B cell (primary cell): ENCODE results near the gene LDHB. TPM values are rescaled to one million over a fixed set of nuclear protein-coding genes. Genes with fewer than 3 reads are reported as not detected.

Source experiments
- ATAC-seq: fragments of 200-7000 bp; cut with Tn5 transposase; one replicate; pipeline ENCODE4 v1.10.0; 2021; ENCODE audit warnings: low read depth, mild to moderate bottlenecking, moderate number of reproducible peaks, moderate library complexity
- CTCF ChIA-PET: fragments of 350-600 bp; sonication (Branson Sonifier 250); formaldehyde crosslinking; loops from one replicate; lab custom pipeline; 2021; ENCODE audit warnings: antibody characterized with exemption, inconsistent platforms; lab: Charles Lee
- POLR2A ChIA-PET: fragments of 350-600 bp; sonication (Branson Sonifier 250); formaldehyde crosslinking; loops from one replicate; lab custom pipeline; 2021; ENCODE audit warnings: antibody characterized with exemption; lab: Charles Lee
- DNase-seq: peaks from one replicate; pipeline ENCODE4 v3.0.0; 2013
- H2AFZ ChIP-seq: 2 replicates; pipeline ENCODE4 v1.6.1; 2012; ENCODE audit warnings: mild to moderate bottlenecking, low read depth, low read length; ENCODE audit not compliant: insufficient read depth, poor library complexity, severe bottlenecking
- H3K27ac ChIP-seq, 2 donors: 1 replicate in 1 of 2; 2 replicates in 1 of 2; pipeline ENCODE4 v1.5.1; 2012 to 2013; ENCODE audit warnings: low read length in 2 of 2, mild to moderate bottlenecking in 2 of 2, moderate library complexity in 1 of 2
- H3K27me3 ChIP-seq, 4 experiments: fragments of 200-600 bp in 1 of 4; sonication (generic) in 1 of 4; replicated peaks in 1 of 4; 1 replicate in 2 of 4; 2 replicates in 2 of 4; pipeline versions ENCODE4 v1.6.1 to v1.7.0; 2013 to 2016; ENCODE audit warnings: low read length in 3 of 4, mild to moderate bottlenecking in 2 of 4, mixed read lengths in 1 of 4, moderate library complexity in 1 of 4; ENCODE audit not compliant: insufficient read depth in 4 of 4, control insufficient read depth in 3 of 4; ENCODE audit errors: control extremely low read depth in 1 of 4
- H3K36me3 ChIP-seq, 2 experiments: replicated peaks in 1 of 2; 1 replicate in 1 of 2; 2 replicates in 1 of 2; pipeline versions ENCODE4 v1.6.1 to v1.7.1; 2013; ENCODE audit warnings: low read length in 1 of 2; ENCODE audit not compliant: insufficient read depth in 2 of 2, control insufficient read depth in 1 of 2; ENCODE audit errors: control extremely low read depth in 1 of 2, extremely low read depth in 1 of 2
- H3K4me1 ChIP-seq, 2 donors: fragments of 200-600 bp in 1 of 2; sonication (generic) in 1 of 2; 1 replicate in 1 of 2; 2 replicates in 1 of 2; pipeline versions ENCODE4 v1.5.1 to v1.6.1; 2013 to 2017; ENCODE audit warnings: low read length in 2 of 2; ENCODE audit not compliant: control insufficient read depth in 2 of 2, insufficient read depth in 2 of 2
- H3K4me2 ChIP-seq: replicated peaks from 2 replicates; pipeline ENCODE3; 2012; ENCODE audit warnings: mild to moderate bottlenecking, low read depth, low read length; ENCODE audit not compliant: poor library complexity, severe bottlenecking
- H3K4me3 ChIP-seq, 5 experiments: fragments of 200-600 bp in 1 of 5; sonication (generic) in 1 of 5; 1 replicate in 3 of 5; 2 replicates in 2 of 5; pipeline versions ENCODE4 v1.5.1 to v1.7.0; 2011 to 2016; ENCODE audit warnings: low read length in 4 of 5, mild to moderate bottlenecking in 4 of 5, low read depth in 2 of 5, control low read depth in 1 of 5, moderate library complexity in 1 of 5; ENCODE audit not compliant: insufficient read depth in 1 of 5; ENCODE audit errors: control extremely low read depth in 1 of 5, extremely low read depth in 1 of 5
- H3K79me2 ChIP-seq: fragments of 200-600 bp; sonication (generic); one replicate; pipeline ENCODE4 v1.6.0; 2016; ENCODE audit warnings: low read length; ENCODE audit not compliant: control insufficient read depth, insufficient read depth
- H3K9ac ChIP-seq: fragments of 200-600 bp; sonication (generic); 2 replicates; pipeline ENCODE4 v1.6.1; 2017; ENCODE audit warnings: mild to moderate bottlenecking, low read length, moderate library complexity
- H3K9me3 ChIP-seq, 3 donors: one replicate each; pipeline versions ENCODE4 v1.6.1 to v1.7.1; 2013; ENCODE audit warnings: low read length in 2 of 3; ENCODE audit not compliant: control insufficient read depth in 2 of 3, insufficient read depth in 1 of 3; ENCODE audit errors: control extremely low read depth in 1 of 3
- H4K20me1 ChIP-seq: 2 replicates; pipeline ENCODE4 v1.6.0; 2012; ENCODE audit warnings: mild to moderate bottlenecking, low read length; ENCODE audit not compliant: insufficient read depth, control insufficient read depth, poor library complexity, severe bottlenecking
- H3K27ac Mint-ChIP-seq: one replicate; pipeline ENCODE4 v1.8.0; 2021; ENCODE audit warnings: mixed read lengths
- H3K27me3 Mint-ChIP-seq: one replicate; pipeline ENCODE4 v1.8.0; 2021; ENCODE audit warnings: mixed read lengths
- H3K4me1 Mint-ChIP-seq: one replicate; pipeline ENCODE4 v1.8.0; 2021; ENCODE audit warnings: mixed read lengths
- H3K4me3 Mint-ChIP-seq: one replicate; pipeline ENCODE4 v1.8.0; 2021; ENCODE audit warnings: mixed read lengths
- H3K9me3 Mint-ChIP-seq: one replicate; pipeline ENCODE4 v1.8.0; 2022; ENCODE audit warnings: mixed read lengths; ENCODE audit not compliant: insufficient read depth
- EZH2 ChIP-seq: IDR thresholded peaks from 2 replicates; pipeline ENCODE4 v1.6.1; 2012; ENCODE audit warnings: borderline replicate concordance, low read depth, mild to moderate bottlenecking, moderate library complexity, low read length; ENCODE audit not compliant: insufficient read depth, poor library complexity, severe bottlenecking
- WGBS: methylation state at CpG from one replicate; pipeline ENCODE4 v1.1.5; 2013; ENCODE audit warnings: missing lambda C conversion rate; ENCODE audit not compliant: insufficient coverage; 5-methylcytosine and 5-hydroxymethylcytosine counted together
- intact Hi-C: fragments of 100-400 bp; cut with micrococcal nuclease; formaldehyde crosslinking; loops from one replicate; pipeline ENCODE4 v1.10.0; 2022
- polyA plus RNA-seq: library from polyadenylated mRNA; depleted of rRNA; stranded (reverse); fragments of >200 nt; gene quantifications from 2 replicates; pipeline ENCODE4 v1.2.3, GENCODE V29; 2012
- total RNA-seq, 2 donors: library from RNA; stranded (reverse); fragments of 120-200 nt in 1 of 2; gene quantifications; 1 replicate in 1 of 2; 2 replicates in 1 of 2; pipeline versions ENCODE4 v1.2.3 to v1.2.4, GENCODE V29; 2013 to 2022
- TF ChIP-seq, protein P1 (sequence below): fragments of 200-600 bp; IDR thresholded peaks from one replicate; pipeline ENCODE4 v1.8.0; 2022; ENCODE audit warnings: antibody characterized with exemption, mild to moderate bottlenecking

The LDHB gene
- total and polyA plus RNA-seq, 2 donors (not counting 1 experiment from before 2014, with no cell fraction given), result 63.2 to 161 TPM

DNA sequence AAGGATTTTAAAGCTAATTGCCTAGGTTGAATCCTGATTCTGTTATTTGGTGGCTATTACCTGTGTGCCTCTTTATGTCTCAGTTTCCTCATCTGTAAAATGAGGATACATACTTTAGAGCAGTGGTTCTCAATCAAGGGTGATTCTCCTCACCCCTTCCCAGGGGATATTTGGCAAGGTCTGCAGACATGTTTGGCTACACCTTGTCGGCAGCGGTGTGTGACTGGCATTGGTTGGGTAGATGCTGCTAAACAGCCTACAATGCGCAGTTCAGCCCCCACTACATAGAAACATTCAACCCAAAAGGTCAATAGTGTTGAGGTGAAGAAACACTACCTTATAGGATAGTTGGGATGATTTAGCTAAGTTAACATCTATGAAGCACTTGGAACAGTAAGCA is 23.4 kb downstream of the LDHB start:
- H3K4me1 ChIP-seq, result no peaks in the 10 kb centered on the region
- H4K20me1 ChIP-seq, result no peaks in the 10 kb centered on the region
- no peaks in the 10 kb centered on the region for H3K27me3 ChIP-seq
- no peaks in the 10 kb centered on the region for H3K9me3 ChIP-seq
- TF ChIP-seq, protein P1, sequence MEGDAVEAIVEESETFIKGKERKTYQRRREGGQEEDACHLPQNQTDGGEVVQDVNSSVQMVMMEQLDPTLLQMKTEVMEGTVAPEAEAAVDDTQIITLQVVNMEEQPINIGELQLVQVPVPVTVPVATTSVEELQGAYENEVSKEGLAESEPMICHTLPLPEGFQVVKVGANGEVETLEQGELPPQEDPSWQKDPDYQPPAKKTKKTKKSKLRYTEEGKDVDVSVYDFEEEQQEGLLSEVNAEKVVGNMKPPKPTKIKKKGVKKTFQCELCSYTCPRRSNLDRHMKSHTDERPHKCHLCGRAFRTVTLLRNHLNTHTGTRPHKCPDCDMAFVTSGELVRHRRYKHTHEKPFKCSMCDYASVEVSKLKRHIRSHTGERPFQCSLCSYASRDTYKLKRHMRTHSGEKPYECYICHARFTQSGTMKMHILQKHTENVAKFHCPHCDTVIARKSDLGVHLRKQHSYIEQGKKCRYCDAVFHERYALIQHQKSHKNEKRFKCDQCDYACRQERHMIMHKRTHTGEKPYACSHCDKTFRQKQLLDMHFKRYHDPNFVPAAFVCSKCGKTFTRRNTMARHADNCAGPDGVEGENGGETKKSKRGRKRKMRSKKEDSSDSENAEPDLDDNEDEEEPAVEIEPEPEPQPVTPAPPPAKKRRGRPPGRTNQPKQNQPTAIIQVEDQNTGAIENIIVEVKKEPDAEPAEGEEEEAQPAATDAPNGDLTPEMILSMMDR, result no peak
- no peak for TF ChIP-seq EZH2
- CTCF ChIA-PET, result no interaction called here
- H3K27ac ChIP-seq, result no peak overlapping the region
- H3K36me3 ChIP-seq, result peaks cover 10 to 33% of the 10 kb centered on the region in 2 experiments
- WGBS, result no CpG with 5 or more reads among the region's 3 CpGs
- H3K4me3 Mint-ChIP-seq, result no peak overlapping the region
- H3K4me1 Mint-ChIP-seq, result no peaks in the 10 kb centered on the region
- H3K4me2 ChIP-seq, result no peak overlapping the region
- no peaks in the 10 kb centered on the region for H3K79me2 ChIP-seq
- intact Hi-C loops, result no loop called here
- H3K27ac Mint-ChIP-seq, result no peak overlapping the region
- DNase-seq, result no peak
- H2AFZ ChIP-seq, result no peak overlapping the region
- no peaks in the 10 kb centered on the region for H3K27me3 Mint-ChIP-seq
- no peak overlapping the region for H3K9ac ChIP-seq
- POLR2A ChIA-PET, result no interaction called here
- H3K9me3 Mint-ChIP-seq, result no peaks in the 10 kb centered on the region
- no peak for ATAC-seq
- H3K4me3 ChIP-seq, result no peak overlapping the region

GRCh38 chr12:21631367-21631766 is 26.3 kb downstream of the LDHB start:
- Histone ChIP-seq H3K4me1 (no peaks in the 10 kb centered on the region), H3K36me3 (peaks cover 7 to 17% of the 10 kb centered on the region in 2 experiments), H3K79me2 (no peaks in the 10 kb centered on the region), H3K9ac (no peak overlapping the region), H3K4me2 (no peak overlapping the region), H3K27ac (no peak overlapping the region), H3K27me3 (no peaks in the 10 kb centered on the region), H3K9me3 (no peaks in the 10 kb centered on the region), H2AFZ (no peak overlapping the region), H4K20me1 (no peaks in the 10 kb centered on the region), H3K4me3 (no peak overlapping the region)
- no peak for DNase-seq
- WGBS, result 14% methylated on average over 1 of the region's 2 CpGs
- ChIA-PET CTCF (no interaction called here), POLR2A (no interaction called here)
- no peak for ATAC-seq
- no peaks in the 10 kb centered on the region for H3K27me3 Mint-ChIP-seq
- intact Hi-C loops, result no loop called here
- H3K4me1 Mint-ChIP-seq, result no peaks in the 10 kb centered on the region
- TF ChIP-seq, protein P1, result no peak
- TF ChIP-seq EZH2, result no peak
- no peaks in the 10 kb centered on the region for H3K9me3 Mint-ChIP-seq
- no peak overlapping the region for H3K27ac Mint-ChIP-seq
- no peak overlapping the region for H3K4me3 Mint-ChIP-seq
